Activated T-helper 1 cell treated with anti-CD3 and anti-CD28 coated beads, Interleukin-12 subunit alpha, Interleukin-12 subunit beta, Interleukin-2, Interleukin-4 antibody, amounts not matched to agents 30 ng/mL and 10 ng/mL and 1 ng/mL, durations not matched to agents 14 hours and 24 hours and 36 hours (primary cell): ENCODE results near the gene EGF. TPM values are rescaled to one million over a fixed set of nuclear protein-coding genes. Genes with fewer than 3 reads are reported as not detected.
"Not testable (repeated sequence)": the region's sequence is repeated elsewhere in the genome, so short reads cannot be mapped to it uniquely, and the experiment has no call there.

Experiments used
- DNase-seq: peaks from one replicate; pipeline ENCODE4 v3.0.0; 2021; ENCODE audit warnings: low spot score
- H3K27ac Mint-ChIP-seq: one replicate; pipeline ENCODE4 v1.8.0; 2021; ENCODE audit warnings: mild to moderate bottlenecking, mixed read lengths
- H3K27me3 Mint-ChIP-seq: one replicate; pipeline ENCODE4 v1.8.0; 2022; ENCODE audit warnings: mild to moderate bottlenecking, moderate library complexity, mixed read lengths; ENCODE audit not compliant: insufficient read depth
- H3K36me3 Mint-ChIP-seq: one replicate; pipeline ENCODE4 v1.8.0; 2021; ENCODE audit warnings: low read depth, mixed read lengths
- H3K4me1 Mint-ChIP-seq: one replicate; pipeline ENCODE4 v1.8.0; 2021; ENCODE audit warnings: low read depth, mixed read lengths
- H3K4me3 Mint-ChIP-seq: one replicate; pipeline ENCODE4 v1.8.0; 2021; ENCODE audit warnings: mild to moderate bottlenecking, moderate library complexity, mixed read lengths
- H3K9me3 Mint-ChIP-seq: one replicate; pipeline ENCODE4 v1.8.0; 2021; ENCODE audit warnings: mixed read lengths
- intact Hi-C: fragments of 100-400 bp; cut with micrococcal nuclease; formaldehyde crosslinking; loops from one replicate; pipeline ENCODE4 v1.15.1; 2024
- total RNA-seq: library from RNA; stranded (reverse); gene quantifications from 2 replicates; pipeline ENCODE4 v1.2.3, GENCODE V29; 2022

EGF gene
- total RNA-seq: not detected in 2 replicates

DNA sequence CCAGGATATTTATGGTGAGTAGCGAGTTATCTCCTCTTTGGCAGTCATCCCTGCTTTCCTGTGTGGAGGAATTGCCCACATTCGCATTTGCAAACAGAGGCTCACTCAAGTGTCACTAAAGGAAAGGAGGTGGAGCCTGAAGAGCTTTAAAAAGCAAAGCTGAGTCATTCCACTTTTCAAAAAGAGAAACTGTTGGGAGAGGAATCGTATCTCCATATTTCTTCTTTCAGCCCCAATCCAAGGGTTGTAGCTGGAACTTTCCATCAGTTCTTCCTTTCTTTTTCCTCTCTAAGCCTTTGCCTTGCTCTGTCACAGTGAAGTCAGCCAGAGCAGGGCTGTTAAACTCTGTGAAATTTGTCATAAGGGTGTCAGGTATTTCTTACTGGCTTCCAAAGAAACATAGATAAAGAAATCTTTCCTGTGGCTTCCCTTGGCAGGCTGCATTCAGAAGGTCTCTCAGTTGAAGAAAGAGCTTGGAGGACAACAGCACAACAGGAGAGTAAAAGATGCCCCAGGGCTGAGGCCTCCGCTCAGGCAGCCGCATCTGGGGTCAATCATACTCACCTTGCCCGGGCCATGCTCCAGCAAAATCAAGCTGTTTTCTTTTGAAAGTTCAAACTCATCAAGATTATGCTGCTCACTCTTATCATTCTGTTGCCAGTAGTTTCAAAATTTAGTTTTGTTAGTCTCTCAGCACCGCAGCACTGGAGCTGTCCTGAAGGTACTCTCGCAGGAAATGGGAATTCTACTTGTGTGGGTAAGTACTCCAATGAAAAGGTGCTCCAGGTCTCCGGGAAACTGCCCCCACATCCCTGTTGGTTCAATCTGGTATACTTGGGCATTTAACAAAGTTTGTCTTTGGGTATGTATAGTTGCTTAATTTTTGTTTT, at the start of gene EGF:
Gene EGF (plus strand): TSS at position 178 of the 890 bp plus-strand sequence. CDS start 453 bp downstream, at position 631.
- intact Hi-C loops: no loop called here
- Mint-ChIP-seq H3K36me3 (no peaks in the 10 kb centered on the region), H3K4me3 (no peak within 1 kb of the TSS), H3K27me3 (peaks cover 16% of the 10 kb centered on the region), H3K27ac (no peak within 1 kb of the TSS), H3K9me3 (no peaks in the 10 kb centered on the region), H3K4me1 (no peaks in the 10 kb centered on the region)
- no peak for DNase-seq

DNA sequence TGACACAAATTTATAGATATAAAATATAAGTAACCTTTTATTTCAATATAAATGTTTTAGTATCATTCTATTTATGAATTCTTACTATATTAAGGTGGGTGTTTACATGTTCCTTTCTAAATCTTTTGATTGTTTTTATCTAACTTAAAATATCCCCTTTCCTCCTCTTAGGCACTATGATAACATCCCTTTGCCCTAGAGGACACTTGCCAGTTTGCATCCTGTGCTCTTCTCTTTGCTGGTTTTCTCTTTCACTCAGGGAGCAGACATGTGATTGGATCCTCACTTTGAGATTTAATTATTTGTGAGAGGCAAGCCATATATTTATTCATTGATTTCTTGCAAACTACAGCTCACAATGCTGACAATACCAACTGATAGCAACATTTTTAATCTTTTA, 48.5 kb upstream of the EGF start:
- H3K27me3 Mint-ChIP-seq: no peaks in the 10 kb centered on the region
- H3K4me1 Mint-ChIP-seq: no peaks in the 10 kb centered on the region
- no peak overlapping the region for H3K4me3 Mint-ChIP-seq
- no peaks in the 10 kb centered on the region for H3K36me3 Mint-ChIP-seq
- DNase-seq: no peak
- intact Hi-C loops: no loop called here
- peaks cover 6% of the 10 kb centered on the region for H3K9me3 Mint-ChIP-seq
- H3K27ac Mint-ChIP-seq: no peak overlapping the region

DNA sequence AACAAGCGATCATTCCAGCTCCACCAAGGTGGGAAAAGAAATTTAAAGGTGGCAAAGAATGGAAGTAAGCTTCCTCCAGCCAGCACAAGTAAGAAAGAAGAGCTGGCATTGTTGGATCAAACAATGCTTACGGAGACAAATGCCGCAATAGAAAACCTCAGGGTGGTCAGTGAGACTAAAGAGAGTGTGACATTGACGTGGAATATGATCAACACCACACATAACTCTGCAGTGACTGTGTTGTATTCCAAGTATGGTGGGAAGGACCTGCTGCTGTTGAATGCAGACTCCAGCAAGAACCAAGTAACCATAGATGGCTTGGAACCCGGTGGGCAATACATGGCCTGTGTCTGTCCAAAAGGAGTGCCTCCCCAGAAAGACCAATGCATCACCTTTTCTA, 42.6 kb upstream of the EGF start:
- no peaks in the 10 kb centered on the region for H3K27me3 Mint-ChIP-seq
- H3K36me3 Mint-ChIP-seq: no peaks in the 10 kb centered on the region
- intact Hi-C loops: no loop called here
- no peaks in the 10 kb centered on the region for H3K4me1 Mint-ChIP-seq
- H3K4me3 Mint-ChIP-seq: no peak overlapping the region
- DNase-seq: no peak
- H3K9me3 Mint-ChIP-seq: no peaks in the 10 kb centered on the region
- H3K27ac Mint-ChIP-seq: no peak overlapping the region

DNA sequence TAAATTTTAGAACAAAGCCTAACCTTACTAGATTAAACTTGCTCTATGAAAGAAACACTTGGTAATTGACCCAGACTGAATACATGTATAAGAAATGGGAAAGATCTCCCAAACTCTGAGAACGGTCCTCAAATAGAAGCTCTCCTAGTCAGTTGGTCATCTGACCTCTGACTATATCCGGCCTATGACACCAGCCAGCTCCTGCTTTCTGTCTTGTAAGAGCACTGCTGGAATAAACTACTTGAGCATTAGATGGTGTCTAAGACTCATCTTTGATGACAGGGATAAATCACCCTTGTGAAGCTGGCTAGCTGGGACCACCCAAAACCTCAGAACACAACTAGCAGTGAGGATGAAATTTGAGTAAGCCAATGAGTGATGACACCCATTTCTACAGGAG, 40.6 kb upstream of the EGF start:
- Mint-ChIP-seq H3K27me3 (no peaks in the 10 kb centered on the region), H3K27ac (no peak overlapping the region), H3K4me3 (no peak overlapping the region), H3K36me3 (no peaks in the 10 kb centered on the region), H3K9me3 (no peaks in the 10 kb centered on the region), H3K4me1 (no peaks in the 10 kb centered on the region)
- intact Hi-C loops: no loop called here
- no peak for DNase-seq

DNA sequence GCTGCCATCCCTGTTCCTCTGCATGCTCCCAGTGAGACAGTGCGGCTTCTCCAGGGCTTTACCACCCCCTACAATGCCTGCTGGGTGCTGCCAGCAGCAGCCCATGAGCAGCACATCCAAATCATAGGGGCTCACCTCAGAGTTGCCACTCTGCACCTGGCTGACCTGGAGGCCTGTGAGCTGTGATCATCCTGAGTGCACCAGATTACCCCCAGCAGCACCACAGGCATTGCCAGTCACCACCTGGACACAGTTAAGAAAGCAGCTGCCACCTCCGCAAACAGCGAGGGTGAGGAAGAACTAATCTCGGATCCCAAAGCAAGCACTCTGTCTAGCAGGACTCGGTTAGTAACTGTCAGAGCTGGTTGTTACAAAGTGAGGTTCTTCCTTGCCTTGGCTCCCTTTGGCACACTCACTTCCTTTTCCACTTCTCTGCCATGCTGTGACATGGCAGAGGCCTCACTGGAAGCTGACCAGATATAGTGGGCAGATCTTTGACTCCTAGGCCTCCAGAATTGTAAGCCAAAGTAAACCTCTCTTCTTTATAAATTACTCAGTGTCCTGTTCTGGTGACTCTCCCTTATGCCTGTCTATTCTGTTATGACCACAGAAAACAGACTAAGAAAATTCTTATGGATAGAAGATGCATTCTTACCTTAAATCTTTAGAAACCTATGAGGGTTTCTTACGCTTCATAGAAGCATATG, 39.6 kb upstream of the EGF start:
- Mint-ChIP-seq H3K36me3 (no peaks in the 10 kb centered on the region), H3K4me1 (no peaks in the 10 kb centered on the region), H3K27ac (no peak overlapping the region), H3K4me3 (no peak overlapping the region), H3K9me3 (no peaks in the 10 kb centered on the region), H3K27me3 (peaks cover 3% of the 10 kb centered on the region)
- no peak for DNase-seq
- intact Hi-C loops: no loop called here

DNA sequence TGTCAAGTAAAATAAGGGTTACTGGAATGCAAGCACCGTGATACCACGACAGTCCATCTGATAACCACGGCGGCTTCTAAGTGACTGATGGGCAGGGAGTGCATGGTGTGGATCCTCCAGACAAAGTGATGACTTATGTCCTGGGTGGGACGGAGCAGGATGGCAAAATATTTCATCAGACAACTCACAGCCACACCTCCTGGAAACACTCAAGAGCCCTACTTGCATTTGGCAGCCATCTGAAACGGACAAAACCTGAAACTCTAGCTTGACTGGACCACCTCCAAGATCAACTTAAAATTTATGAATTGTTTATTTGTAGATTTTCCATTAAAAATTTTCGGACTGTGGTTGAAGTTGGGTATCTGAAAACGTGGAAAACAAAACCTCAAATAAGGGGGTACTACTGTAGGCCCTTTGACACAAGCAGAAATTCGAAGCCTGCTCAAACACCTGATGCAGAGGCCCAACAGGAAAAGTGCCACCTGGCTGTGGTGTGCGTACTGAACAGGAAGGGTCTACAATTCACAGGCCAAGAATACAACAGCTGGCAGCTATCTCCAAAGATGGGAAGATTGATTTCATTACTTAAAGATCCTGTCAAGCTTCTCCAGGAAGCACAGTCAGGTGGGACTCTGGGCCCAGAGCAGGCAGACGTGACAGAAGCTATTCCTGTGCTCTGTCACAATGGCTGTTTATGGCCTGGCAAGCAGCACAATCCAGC, 38.7 kb upstream of the EGF start:
- no peak overlapping the region for H3K4me3 Mint-ChIP-seq
- intact Hi-C loops: no loop called here
- H3K9me3 Mint-ChIP-seq: no peaks in the 10 kb centered on the region
- no peaks in the 10 kb centered on the region for H3K4me1 Mint-ChIP-seq
- peaks cover 3% of the 10 kb centered on the region for H3K27me3 Mint-ChIP-seq
- DNase-seq: no peak
- no peak overlapping the region for H3K27ac Mint-ChIP-seq
- H3K36me3 Mint-ChIP-seq: no peaks in the 10 kb centered on the region

DNA sequence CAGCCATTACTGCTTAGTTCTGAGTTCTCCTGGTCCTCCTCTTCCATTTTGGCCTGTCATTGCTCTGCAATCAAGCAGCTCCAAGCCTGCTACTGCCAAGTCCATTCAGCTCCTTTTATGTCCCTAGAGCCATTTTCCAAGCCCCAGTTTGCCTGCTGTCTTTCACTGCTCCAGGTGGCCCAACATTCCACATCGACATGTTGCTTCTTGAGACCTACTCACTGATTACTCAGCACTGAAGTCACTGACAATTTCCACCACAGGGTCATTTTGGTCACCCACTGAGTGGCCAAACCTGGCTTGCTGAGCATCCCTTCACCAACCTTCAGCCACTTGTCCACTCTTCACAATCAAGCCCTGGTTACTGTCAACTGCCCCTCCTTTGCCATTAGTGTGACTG, 37.6 kb upstream of the EGF start:
- H3K9me3 Mint-ChIP-seq: no peaks in the 10 kb centered on the region
- no peak overlapping the region for H3K27ac Mint-ChIP-seq
- intact Hi-C loops: no loop called here
- no peak for DNase-seq
- no peaks in the 10 kb centered on the region for H3K36me3 Mint-ChIP-seq
- H3K4me3 Mint-ChIP-seq: no peak overlapping the region
- no peaks in the 10 kb centered on the region for H3K4me1 Mint-ChIP-seq
- peaks cover 3% of the 10 kb centered on the region for H3K27me3 Mint-ChIP-seq

DNA sequence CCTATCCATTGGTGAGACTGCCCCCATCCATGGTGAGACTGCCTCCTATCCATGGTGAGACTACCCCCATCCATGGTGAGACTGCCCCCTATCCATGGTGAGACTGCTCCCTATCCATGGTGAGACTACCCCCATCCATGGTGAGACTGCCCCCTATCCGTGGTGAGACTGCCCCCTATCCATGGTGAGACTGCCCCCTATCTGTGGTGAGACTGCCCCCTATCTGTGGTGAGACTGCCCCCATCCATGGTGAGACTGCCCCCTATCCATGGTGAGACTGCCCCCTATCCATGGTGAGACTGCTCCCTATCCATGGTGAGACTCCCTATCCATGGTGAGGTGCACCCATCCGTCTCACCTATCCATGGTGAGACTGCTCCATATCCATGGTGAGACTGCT, 37.1 kb upstream of the EGF start:
- H3K9me3 Mint-ChIP-seq, H3K4me1 Mint-ChIP-seq, H3K36me3 Mint-ChIP-seq, DNase-seq, H3K27me3 Mint-ChIP-seq, H3K4me3 Mint-ChIP-seq, intact Hi-C loops, H3K27ac Mint-ChIP-seq: not testable (repeated sequence)

DNA sequence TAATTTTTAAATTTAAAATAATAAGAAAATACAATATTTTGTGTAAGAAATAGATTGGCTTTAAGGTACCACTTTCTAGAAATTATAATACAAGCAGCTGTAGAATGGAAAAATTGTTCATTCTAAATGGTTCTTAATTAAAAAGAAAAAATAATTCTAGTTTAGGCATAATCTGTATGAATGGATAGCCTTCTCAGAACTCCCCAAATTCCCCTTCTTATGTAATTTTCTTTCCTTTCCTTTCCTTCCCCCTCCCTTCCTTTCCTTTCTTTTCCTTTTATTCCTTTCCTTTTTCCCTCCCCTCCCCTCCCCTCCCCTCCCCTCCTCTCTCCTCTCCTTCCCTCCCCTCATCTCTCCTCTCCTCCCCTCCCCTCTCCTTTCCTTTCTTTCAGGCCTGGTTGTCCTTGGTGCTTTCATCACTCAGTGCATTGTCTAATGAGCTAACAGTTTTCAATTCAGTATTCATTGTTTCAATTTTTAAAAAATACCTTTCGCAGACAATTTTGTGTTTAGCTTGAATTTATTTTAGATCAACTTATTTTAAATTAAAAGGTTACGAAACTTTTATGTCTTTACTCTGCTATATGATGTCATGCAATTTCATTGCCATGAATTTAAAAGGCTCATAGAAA, 35.9 kb upstream of the EGF start:
- Mint-ChIP-seq H3K27ac (no peak overlapping the region), H3K36me3 (no peaks in the 10 kb centered on the region), H3K27me3 (peaks cover 5% of the 10 kb centered on the region), H3K4me3 (no peak overlapping the region), H3K4me1 (no peaks in the 10 kb centered on the region), H3K9me3 (no peaks in the 10 kb centered on the region)
- intact Hi-C loops: no loop called here
- no peak for DNase-seq

DNA sequence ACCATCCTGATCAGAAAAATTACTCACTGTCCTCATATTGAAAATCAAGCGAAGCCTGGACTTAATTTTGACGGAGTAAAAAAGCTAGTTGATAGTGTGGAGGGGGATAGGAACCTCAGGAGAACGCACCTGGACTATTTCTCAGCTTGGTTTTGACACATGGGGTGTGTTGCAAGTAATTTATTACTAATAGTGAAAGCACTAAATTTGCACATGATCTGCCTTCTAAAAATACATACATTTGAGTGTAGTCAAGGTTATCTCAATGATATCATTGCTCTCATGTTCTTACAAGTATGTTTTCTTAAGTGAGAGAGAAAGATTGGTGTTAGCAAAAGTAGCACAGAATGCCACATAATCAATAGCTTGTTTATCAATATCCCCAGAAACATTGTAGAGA, 35.3 kb upstream of the EGF start:
- no peak for DNase-seq
- H3K27me3 Mint-ChIP-seq: peaks cover 9% of the 10 kb centered on the region
- H3K4me3 Mint-ChIP-seq: no peak overlapping the region
- H3K36me3 Mint-ChIP-seq: no peaks in the 10 kb centered on the region
- H3K4me1 Mint-ChIP-seq: no peaks in the 10 kb centered on the region
- no peaks in the 10 kb centered on the region for H3K9me3 Mint-ChIP-seq
- H3K27ac Mint-ChIP-seq: no peak overlapping the region
- intact Hi-C loops: no loop called here

DNA sequence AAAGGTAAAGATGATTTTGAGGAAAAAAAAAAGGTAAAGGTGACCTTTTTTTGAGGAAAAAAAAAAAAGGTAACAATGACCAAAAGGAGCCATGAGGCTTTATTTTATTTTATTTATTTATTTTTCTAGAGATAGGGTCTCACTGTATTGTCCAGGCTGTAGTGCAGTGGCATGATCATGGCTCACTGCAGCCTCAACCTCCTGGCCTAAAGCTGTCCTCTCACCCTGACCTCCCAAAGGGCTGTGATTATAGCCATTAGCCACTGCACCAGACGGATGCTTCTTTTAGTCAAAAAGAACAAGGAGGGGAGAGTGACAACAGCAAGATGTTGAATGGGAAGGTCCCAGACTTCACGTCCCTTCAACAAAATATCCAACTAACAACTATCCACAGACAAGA, 34.3 kb upstream of the EGF start:
- Mint-ChIP-seq H3K4me3 (no peak overlapping the region), H3K9me3 (no peaks in the 10 kb centered on the region), H3K36me3 (no peaks in the 10 kb centered on the region), H3K4me1 (no peaks in the 10 kb centered on the region), H3K27ac (no peak overlapping the region), H3K27me3 (peaks cover 9% of the 10 kb centered on the region)
- intact Hi-C loops: no loop called here
- DNase-seq: no peak

DNA sequence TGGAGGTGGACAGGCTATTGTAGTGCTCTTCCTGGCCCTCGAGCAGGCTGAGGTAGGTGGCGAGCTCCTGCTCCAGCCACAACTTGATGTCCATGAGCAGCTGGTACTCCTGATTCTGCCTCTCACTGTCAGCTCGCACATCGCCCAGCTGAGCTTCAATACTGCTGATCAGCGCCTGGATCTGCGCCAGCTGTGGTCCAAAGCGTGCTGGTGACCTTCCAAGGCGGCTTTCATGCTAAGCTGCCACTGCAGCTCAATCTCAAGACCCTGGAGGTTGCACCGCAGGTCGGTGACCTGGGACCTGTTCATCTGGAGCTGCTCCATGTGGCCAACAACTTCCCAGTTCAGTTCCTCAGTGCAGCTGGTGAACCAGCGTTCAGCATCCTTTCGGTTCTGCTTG, 33.6 kb upstream of the EGF start:
- Mint-ChIP-seq H3K27me3 (peaks cover 10% of the 10 kb centered on the region), H3K9me3 (no peaks in the 10 kb centered on the region), H3K4me3 (no peak overlapping the region), H3K36me3 (no peaks in the 10 kb centered on the region), H3K4me1 (no peaks in the 10 kb centered on the region), H3K27ac (no peak overlapping the region)
- intact Hi-C loops: no loop called here
- no peak for DNase-seq
